SU-DHL-6 (cell line): ENCODE measurements around the gene MAP3K20.

Experiments
- EZH2phosphoT487 ChIP-seq: fragments of 200-600 bp; sonication (generic), shearing (Covaris generic); conservative IDR thresholded peaks from 2 replicates; pipeline ENCODE4 v1.6.1; 2018; ENCODE audit warnings: mild to moderate bottlenecking, antibody characterized with exemption, low read length, moderate library complexity, mixed read lengths
- TF ChIP-seq, protein P1 (sequence below): fragments of 200-600 bp; sonication (generic); IDR thresholded peaks from one replicate; pipeline ENCODE4 v1.5.1; 2017; ENCODE audit warnings: antibody characterized with exemption, mild to moderate bottlenecking, low read length, moderate library complexity; ENCODE audit not compliant: insufficient read depth, poor library complexity, severe bottlenecking

DNA sequence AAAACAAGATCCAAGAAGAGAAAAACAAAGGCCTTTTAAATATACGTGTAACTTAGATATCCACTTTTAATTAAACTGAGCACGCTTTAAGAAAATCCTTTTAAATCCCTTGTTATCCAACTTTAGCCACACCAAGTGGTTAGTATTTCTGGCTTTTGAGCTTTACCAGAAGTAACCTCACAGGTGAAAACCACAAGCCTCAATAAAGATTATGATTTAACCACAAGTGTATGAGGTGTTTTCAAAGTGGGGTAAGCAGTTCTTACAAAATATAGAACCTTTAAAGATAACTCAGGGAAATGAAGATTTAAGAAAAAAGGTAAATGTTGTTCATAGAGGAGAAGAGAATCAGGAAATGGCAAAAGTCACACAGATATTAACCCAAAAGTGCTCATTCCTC lies 220.6 kb downstream of the MAP3K20 start:
- TF ChIP-seq, protein P1, sequence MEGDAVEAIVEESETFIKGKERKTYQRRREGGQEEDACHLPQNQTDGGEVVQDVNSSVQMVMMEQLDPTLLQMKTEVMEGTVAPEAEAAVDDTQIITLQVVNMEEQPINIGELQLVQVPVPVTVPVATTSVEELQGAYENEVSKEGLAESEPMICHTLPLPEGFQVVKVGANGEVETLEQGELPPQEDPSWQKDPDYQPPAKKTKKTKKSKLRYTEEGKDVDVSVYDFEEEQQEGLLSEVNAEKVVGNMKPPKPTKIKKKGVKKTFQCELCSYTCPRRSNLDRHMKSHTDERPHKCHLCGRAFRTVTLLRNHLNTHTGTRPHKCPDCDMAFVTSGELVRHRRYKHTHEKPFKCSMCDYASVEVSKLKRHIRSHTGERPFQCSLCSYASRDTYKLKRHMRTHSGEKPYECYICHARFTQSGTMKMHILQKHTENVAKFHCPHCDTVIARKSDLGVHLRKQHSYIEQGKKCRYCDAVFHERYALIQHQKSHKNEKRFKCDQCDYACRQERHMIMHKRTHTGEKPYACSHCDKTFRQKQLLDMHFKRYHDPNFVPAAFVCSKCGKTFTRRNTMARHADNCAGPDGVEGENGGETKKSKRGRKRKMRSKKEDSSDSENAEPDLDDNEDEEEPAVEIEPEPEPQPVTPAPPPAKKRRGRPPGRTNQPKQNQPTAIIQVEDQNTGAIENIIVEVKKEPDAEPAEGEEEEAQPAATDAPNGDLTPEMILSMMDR: no peak
- no peak for TF ChIP-seq EZH2phosphoT487
